HepG2 (cell line): ENCODE data around the gene CELF5. TPM values are rescaled to one million over a fixed set of nuclear protein-coding genes. Genes with fewer than 3 reads are reported as not detected.

Experiments
- ATAC-seq: fragments of 200-7000 bp; cut with Tn5 transposase; 3 replicates; pipeline ENCODE4 v1.9.1; 2020; ENCODE audit warnings: mild to moderate bottlenecking, moderate library complexity
- BruUV-seq: library from RNA; stranded (reverse); fragments of 400-500 nt; replicated peaks from 2 replicates; lab custom pipeline; 2021; lab: Mats Ljungman, UMichigan
- CTCF ChIA-PET: fragments of 300-600 bp; formaldehyde crosslinking; extraction: SDS; loops from one replicate; lab custom pipeline; 2021; ENCODE audit warnings: low total read pairs, inconsistent platforms, low intra/inter-chr PET ratio; lab: Yijun Ruan, JAX
- POLR2A ChIA-PET: fragments of 350-600 bp; sonication (Branson Sonifier 250); formaldehyde crosslinking; loops from one replicate; lab custom pipeline; 2020; ENCODE audit warnings: antibody characterized with exemption, inconsistent platforms; lab: Yijun Ruan, JAX
- DNase-seq: peaks from one replicate; pipeline ENCODE4 v3.0.0-alpha.2; 2015; ENCODE audit warnings: low spot score
- FAIRE-seq: peaks from 3 replicates; lab custom pipeline; 2011; peaks lifted over from hg19 to GRCh38; lab: Jason Lieb, UNC
- H2AFZ ChIP-seq: one replicate; pipeline ENCODE4 v1.6.1; 2011; ENCODE audit warnings: low read length, inconsistent platforms
- H3K27ac ChIP-seq: fragments of 300-600 bp; 3 replicates; pipeline ENCODE4 v1.8.0; 2011; ENCODE audit warnings: mixed run types, mild to moderate bottlenecking, mixed read lengths, low read length, inconsistent platforms; ENCODE audit not compliant: insufficient read depth; ENCODE audit errors: extremely low read length
- H3K27me3 ChIP-seq, 2 experiments: fragments of 200-600 bp in 1 of 2; 2 replicates in 1 of 2; 3 replicates in 1 of 2; pipeline versions ENCODE4 v1.6.0 to v1.8.0; 2011; ENCODE audit warnings: low read length in 2 of 2, mild to moderate bottlenecking in 2 of 2, moderate library complexity in 2 of 2, inconsistent platforms in 1 of 2; ENCODE audit not compliant: insufficient read depth in 2 of 2, control insufficient read depth in 1 of 2
- H3K36me3 ChIP-seq, 2 experiments: fragments of 200-600 bp in 1 of 2; replicated peaks in 1 of 2; 2 replicates in 1 of 2; 3 replicates in 1 of 2; pipeline versions ENCODE4 v1.5.1 to v1.8.0; 2011; ENCODE audit warnings: low read length in 2 of 2, inconsistent platforms in 1 of 2; ENCODE audit not compliant: insufficient read depth in 2 of 2, control insufficient read depth in 1 of 2
- H3K4me1 ChIP-seq: 2 replicates; pipeline ENCODE4 v1.5.1; 2012; ENCODE audit warnings: low read length, inconsistent platforms; ENCODE audit not compliant: insufficient read depth
- H3K4me2 ChIP-seq: 2 replicates; pipeline ENCODE4 v1.6.0; 2011; ENCODE audit warnings: low read depth, low read length, inconsistent platforms
- H3K4me3 ChIP-seq, 3 experiments: fragments of 200-600 bp in 1 of 3; sonication (generic), shearing (Covaris generic) in 1 of 3; replicated peaks in 1 of 3; 2 replicates each; pipeline ENCODE4 v1.5.1; 2011 to 2016; ENCODE audit warnings: low read length in 3 of 3, inconsistent platforms in 2 of 3, low read depth in 2 of 3, mild to moderate bottlenecking in 2 of 3, control low read depth in 1 of 3, mixed read lengths in 1 of 3; ENCODE audit not compliant: insufficient read depth in 1 of 3
- H3K79me2 ChIP-seq: one replicate; pipeline ENCODE4 v1.6.1; 2011; ENCODE audit warnings: low read length, inconsistent platforms; ENCODE audit not compliant: insufficient read depth
- H3K9ac ChIP-seq: 2 replicates; pipeline ENCODE4 v1.6.0; 2011; ENCODE audit warnings: mild to moderate bottlenecking, low read depth, low read length, inconsistent platforms; ENCODE audit not compliant: insufficient read depth
- H3K9me3 ChIP-seq: 2 replicates; pipeline ENCODE4 v1.5.1; 2012; ENCODE audit warnings: mild to moderate bottlenecking, low read length
- H4K20me1 ChIP-seq: 2 replicates; pipeline ENCODE4 v1.6.0; 2011; ENCODE audit warnings: inconsistent platforms, mild to moderate bottlenecking, low read length, moderate library complexity; ENCODE audit not compliant: insufficient read depth
- ETV5 ChIP-seq: IDR thresholded peaks from 2 replicates; pipeline ENCODE4 v1.6.1; 2018; ENCODE audit warnings: missing biosample characterization, missing genetic modification reagents, inconsistent platforms, borderline replicate concordance
- GZF1 ChIP-seq: sonication (generic); formaldehyde crosslinking; IDR thresholded peaks from 2 replicates; pipeline ENCODE4 v1.5.1; 2020; ENCODE audit warnings: mild to moderate bottlenecking, missing genetic modification reagents
- MATR3 ChIP-seq: sonication (generic); formaldehyde crosslinking; IDR thresholded peaks from 2 replicates; pipeline ENCODE4 v1.4.0; 2020; ENCODE audit warnings: missing genetic modification reagents
- MBNL3 ChIP-seq: fragments of 250-450 bp; sonication (Bioruptor Pico); conservative IDR thresholded peaks from 2 replicates; pipeline ENCODE4 v1.8.0; 2022; ENCODE audit warnings: mild to moderate bottlenecking, inconsistent platforms
- MXD1 ChIP-seq: sonication (generic); formaldehyde crosslinking; IDR thresholded peaks from 2 replicates; pipeline ENCODE4 v1.4.0; 2020; ENCODE audit warnings: mild to moderate bottlenecking, missing genetic modification reagents
- PRMT3 ChIP-seq: sonication (generic); formaldehyde crosslinking; IDR thresholded peaks from 2 replicates; pipeline ENCODE4 v1.8.1; 2022; ENCODE audit warnings: low read depth, mild to moderate bottlenecking, moderate library complexity, missing genetic modification reagents, borderline replicate concordance
- SP5 ChIP-seq: IDR thresholded peaks from 2 replicates; pipeline ENCODE4 v1.6.1; 2016; ENCODE audit warnings: low read depth, borderline replicate concordance
- SSRP1 ChIP-seq: IDR thresholded peaks from 2 replicates; pipeline ENCODE4 v1.6.1; 2016; ENCODE audit warnings: control low read depth
- THAP11 ChIP-seq: IDR thresholded peaks from 2 replicates; pipeline ENCODE4 v1.6.1; 2016; ENCODE audit warnings: missing biosample characterization, missing genetic modification reagents
- TRIM22 ChIP-seq: fragments of 450-650 bp; IDR thresholded peaks from 2 replicates; pipeline ENCODE4 v1.6.1; 2017
- ZNF337 ChIP-seq: sonication (generic); formaldehyde crosslinking; IDR thresholded peaks from 2 replicates; pipeline ENCODE4 v1.5.1; 2020; ENCODE audit warnings: missing genetic modification reagents, low read depth, mild to moderate bottlenecking, borderline replicate concordance
- ZNF362 ChIP-seq: sonication (generic); formaldehyde crosslinking; IDR thresholded peaks from 2 replicates; pipeline ENCODE4 v1.4.0; 2020; ENCODE audit warnings: missing genetic modification reagents, mild to moderate bottlenecking, borderline replicate concordance
- ZNF367 ChIP-seq: sonication (generic); formaldehyde crosslinking; IDR thresholded peaks from 2 replicates; pipeline ENCODE4 v1.4.0; 2020; ENCODE audit warnings: missing genetic modification reagents, borderline replicate concordance
- ZNF543 ChIP-seq: sonication (generic); formaldehyde crosslinking; IDR thresholded peaks from 2 replicates; pipeline ENCODE4 v1.4.0; 2020; ENCODE audit warnings: mild to moderate bottlenecking, missing genetic modification reagents
- ZNF672 ChIP-seq: sonication (generic); formaldehyde crosslinking; IDR thresholded peaks from 2 replicates; pipeline ENCODE4 v1.8.1; 2022; ENCODE audit warnings: missing genetic modification reagents
- ZZZ3 ChIP-seq: sonication (generic); formaldehyde crosslinking; IDR thresholded peaks from 2 replicates; pipeline ENCODE4 v1.4.0; 2020; ENCODE audit warnings: missing genetic modification reagents, mild to moderate bottlenecking, borderline replicate concordance
- WGBS: methylation state at CpG from one replicate; pipeline ENCODE4 v1.1.6; 2017; ENCODE audit warnings: low lambda C conversion rate; 5-methylcytosine and 5-hydroxymethylcytosine counted together
- in situ Hi-C: cut with HindIII; loops from 2 replicates; pipeline ENCODE4 v1.10.0; 2017; ENCODE audit warnings: low pct_unique_long_range_greater_than_20kb; ENCODE audit not compliant: extremely low pct_ligation_motif_present
- intact Hi-C: fragments of 100-400 bp; cut with micrococcal nuclease; formaldehyde crosslinking; loops from one replicate; pipeline ENCODE4 v1.10.0; 2022; ENCODE audit not compliant: unreplicated experiment
- polyA plus RNA-seq, 8 experiments: library from polyadenylated mRNA; depleted of rRNA in 3 of 8; stranded (reverse) in 7 of 8; unstranded in 1 of 8; fragments of >200 nt; fragmentation: Illumina TruSeq in 4 of 8; extraction: Trizol in 4 of 8; gene quantifications; 2 replicates each; pipeline versions ENCODE4 v1.2.1 to v1.2.3, GENCODE V29; 2011 to 2016; ENCODE audit warnings: low read depth in 4 of 8, missing spikeins in 1 of 8, mixed read lengths in 1 of 8; ENCODE audit not compliant: insufficient read depth in 1 of 8
- total RNA-seq, 5 experiments: library from RNA; depleted of rRNA; stranded (reverse); fragments of >200 nt; fragmentation: Illumina TruSeq; extraction: Trizol; gene quantifications; 2 replicates each; pipeline ENCODE4 v1.2.3, GENCODE V29; 2016; ENCODE audit warnings: low read depth in 1 of 5
- TF ChIP-seq, protein P1 (sequence below): IDR thresholded peaks from 2 replicates; pipeline ENCODE4 v1.6.1; 2016; ENCODE audit warnings: missing biosample characterization, missing genetic modification reagents, low read depth

The CELF5 gene
- total and polyA plus RNA-seq, 2 of the 13 experiments (the other 11 are each of a cell fraction or from before 2014, with no cell fraction given), result 0.31 to 0.84 TPM

DNA sequence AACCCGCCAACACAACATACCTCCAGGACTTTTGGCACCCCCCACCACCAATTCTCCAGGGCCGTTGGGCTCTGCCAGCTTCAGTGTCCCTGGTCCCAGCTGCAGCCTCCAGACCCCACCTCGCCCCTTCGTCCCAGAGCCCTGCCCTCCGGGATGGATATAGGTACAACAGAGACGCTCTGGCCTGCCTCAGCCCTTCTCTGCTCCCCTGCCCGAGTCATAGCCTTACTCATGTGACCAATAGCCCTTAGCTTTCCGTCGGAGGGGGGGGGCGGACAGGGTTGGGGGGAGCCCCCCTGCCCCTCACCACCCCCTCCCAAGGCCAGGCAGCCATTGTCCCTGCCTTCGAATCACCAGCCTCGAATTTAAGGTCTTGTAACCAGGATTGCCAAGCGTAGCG is 71.1 kb downstream of the CELF5 start:
- BruUV-seq, result no TSS peak
- intact Hi-C loops, result no loop called here
- 67% methylated on average over 12 of the region's 14 CpGs for WGBS

More for the DNA sequence above, 71.1 kb downstream of the CELF5 start:
- no peaks in the 10 kb centered on the region for H3K9me3 ChIP-seq
- H3K4me2 ChIP-seq, result no peak overlapping the region
- no peak overlapping the region for H3K9ac ChIP-seq
- peaks cover 2 to 19% of the 10 kb centered on the region in 2 experiments; a peak in 4 of 5 replicates for H3K27me3 ChIP-seq
- TF ChIP-seq MXD1 (CRISPR knock-in tag) (no peak), SP5 (CRISPR knock-in tag) (no peak), THAP11 (no peak), TRIM22 (no peak), ZZZ3 (CRISPR knock-in tag) (no peak), MBNL3 (CRISPR knock-in tag) (no peak), ZNF367 (no peak), MATR3 (CRISPR knock-in tag) (no peak), GZF1 (no peak), ETV5 (CRISPR knock-in tag) (no peak), PRMT3 (no peak), ZNF672 (CRISPR knock-in tag) (no peak), ZNF337 (CRISPR knock-in tag) (no peak), SSRP1 (CRISPR knock-in tag) (no peak), ZNF362 (no peak), ZNF543 (CRISPR knock-in tag) (no peak)
- TF ChIP-seq, protein P1, sequence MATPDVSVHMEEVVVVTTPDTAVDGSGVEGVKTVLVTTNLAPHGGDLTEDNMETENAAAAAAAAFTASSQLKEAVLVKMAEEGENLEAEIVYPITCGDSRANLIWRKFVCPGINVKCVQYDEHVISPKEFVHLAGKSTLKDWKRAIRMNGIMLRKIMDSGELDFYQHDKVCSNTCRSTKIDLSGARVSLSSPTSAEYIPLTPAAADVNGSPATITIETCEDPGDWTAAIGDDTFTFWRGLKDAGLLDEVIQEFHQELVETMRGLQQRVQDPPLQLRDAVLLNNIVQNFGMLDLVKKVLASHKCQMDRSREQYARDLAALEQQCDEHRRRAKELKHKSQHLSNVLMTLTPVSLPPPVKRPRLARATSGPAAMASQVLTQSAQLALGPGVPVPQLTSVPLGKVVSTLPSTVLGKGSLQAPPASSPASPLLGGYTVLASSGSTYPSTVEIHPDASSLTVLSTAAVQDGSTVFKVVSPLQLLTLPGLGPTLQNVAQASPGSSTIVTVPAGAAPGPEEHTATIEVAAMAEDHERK (CRISPR knock-in tag), result no peak
- H3K4me1 ChIP-seq, result peaks cover 34% of the 10 kb centered on the region
- no peak overlapping the region for H3K4me3 ChIP-seq
- POLR2A ChIA-PET, result no interaction called here
- DNase-seq (no peak), ATAC-seq (no peak), FAIRE-seq (no peak)
- H3K79me2 ChIP-seq, result no peaks in the 10 kb centered on the region
- no peaks in the 10 kb centered on the region for H3K36me3 ChIP-seq
- H3K27ac ChIP-seq, result no peak overlapping the region
- H2AFZ ChIP-seq, result no peak overlapping the region
- in situ Hi-C loops, result no loop called here
- CTCF ChIA-PET, result no interaction called here
- no peaks in the 10 kb centered on the region for H4K20me1 ChIP-seq
